ENCODE results near the gene ADAM12.

The ADAM12 gene

DNA sequence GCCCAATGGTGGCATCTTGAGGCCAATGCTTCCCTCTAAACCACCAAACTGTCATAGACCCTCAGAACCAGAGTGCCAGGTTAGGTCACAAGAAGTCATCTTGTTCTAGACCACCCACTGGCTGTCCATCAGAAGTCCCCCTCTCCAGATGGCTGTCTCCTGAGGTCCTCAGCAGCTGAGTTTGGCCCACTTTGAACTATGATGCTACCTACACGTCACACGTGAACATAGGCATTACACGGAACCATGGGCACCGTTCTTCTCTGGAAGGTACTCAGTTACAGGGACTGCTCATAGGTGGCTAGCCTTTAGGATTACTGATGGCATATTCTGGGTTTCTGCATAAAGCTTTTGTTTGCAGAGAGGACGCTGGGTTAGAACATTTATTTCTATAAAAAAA lies 166.4 kb downstream of the ADAM12 start:
- no peaks in the 10 kb centered on the region for H3K9me3 Mint-ChIP-seq
- H3K4me1 Mint-ChIP-seq (ENCODE audit: low read depth in 2 of 2) = peaks cover 0 to 5% of the 10 kb centered on the region in 2 donors
- H3K27ac Mint-ChIP-seq = no peak overlapping the region
- no peaks in the 10 kb centered on the region for H3K27me3 Mint-ChIP-seq
- no peak for ATAC-seq (replicated peaks)
- no peak for DNase-seq
- peaks cover 5% of the 10 kb centered on the region for H3K36me3 Mint-ChIP-seq (ENCODE audit: insufficient read depth)
- H3K4me3 Mint-ChIP-seq = no peak overlapping the region

DNA sequence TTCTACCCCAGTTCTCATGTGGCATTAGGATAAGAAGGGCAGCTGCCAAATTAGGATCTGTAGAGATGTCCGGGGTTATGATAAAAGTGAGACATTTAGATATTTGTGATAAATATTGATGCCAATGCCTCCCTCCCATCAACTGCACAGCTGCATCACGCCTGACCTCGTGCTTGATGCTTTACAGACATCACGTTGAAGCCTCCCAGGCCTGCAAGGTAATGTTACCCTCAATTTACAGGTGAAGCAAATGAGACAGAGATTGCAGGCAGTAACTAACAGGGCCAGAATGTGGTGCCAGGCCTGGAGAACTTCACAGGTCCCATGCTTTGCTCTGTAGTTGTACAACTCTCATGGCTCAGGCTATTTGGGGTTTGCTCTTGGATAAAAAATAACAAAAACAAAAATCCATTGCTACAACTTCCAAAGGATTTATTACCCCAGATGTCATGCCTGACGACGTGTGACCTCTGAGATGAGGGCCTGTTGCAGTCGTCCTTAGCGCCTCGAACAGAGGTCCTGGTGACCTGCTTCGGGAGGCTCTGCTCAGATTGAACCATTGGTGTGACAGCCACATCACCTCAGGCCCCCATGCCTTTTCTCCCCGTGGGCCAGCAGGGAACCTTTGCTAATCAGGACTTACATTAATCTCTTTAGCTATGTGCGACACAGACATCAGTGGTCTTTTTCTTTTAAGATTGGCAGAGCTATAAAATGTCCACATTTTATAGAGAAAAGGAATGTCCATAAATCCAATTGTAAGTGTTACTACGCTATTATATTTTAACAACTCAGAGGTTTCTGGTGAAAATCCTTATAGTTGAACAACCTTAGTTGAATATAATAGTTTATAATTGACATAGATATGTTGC lies 169.3 kb downstream of the ADAM12 start:
- Mint-ChIP-seq H3K4me1 (ENCODE audit: low read depth in 2 of 2) (peaks cover 0 to 5% of the 10 kb centered on the region in 2 donors), H3K36me3 (ENCODE audit: insufficient read depth) (peaks cover 5% of the 10 kb centered on the region), H3K27me3 (no peaks in the 10 kb centered on the region), H3K4me3 (no peak overlapping the region), H3K9me3 (no peaks in the 10 kb centered on the region), H3K27ac (no peak overlapping the region)
- no peak for DNase-seq
- no peak for ATAC-seq (replicated peaks)

DNA sequence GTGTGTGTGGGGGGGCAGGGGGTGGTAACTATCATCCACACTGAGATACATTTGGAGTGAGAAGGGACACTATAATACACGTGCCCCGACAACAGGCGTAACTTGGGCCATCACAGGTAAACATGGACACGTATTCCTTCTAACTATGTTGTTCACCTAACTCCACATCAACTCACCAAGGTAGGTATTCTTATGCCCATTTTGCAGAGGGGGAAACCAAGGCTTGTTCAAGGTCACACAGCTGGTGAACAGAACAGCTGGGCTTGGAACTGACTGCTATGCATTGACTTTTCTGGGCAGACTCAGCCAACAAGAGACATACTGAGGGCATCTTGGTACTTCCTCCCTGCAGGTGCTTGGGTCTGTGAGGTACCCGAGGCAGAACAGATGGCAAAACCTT lies 170.1 kb downstream of the ADAM12 start:
- Mint-ChIP-seq H3K4me3 (no peak overlapping the region), H3K4me1 (ENCODE audit: low read depth in 2 of 2) (peaks cover 0 to 5% of the 10 kb centered on the region in 2 donors), H3K27me3 (no peaks in the 10 kb centered on the region), H3K9me3 (no peaks in the 10 kb centered on the region), H3K27ac (no peak overlapping the region), H3K36me3 (ENCODE audit: insufficient read depth) (peaks cover 5% of the 10 kb centered on the region)
- DNase-seq (no peak), ATAC-seq (replicated peaks) (no peak)

DNA sequence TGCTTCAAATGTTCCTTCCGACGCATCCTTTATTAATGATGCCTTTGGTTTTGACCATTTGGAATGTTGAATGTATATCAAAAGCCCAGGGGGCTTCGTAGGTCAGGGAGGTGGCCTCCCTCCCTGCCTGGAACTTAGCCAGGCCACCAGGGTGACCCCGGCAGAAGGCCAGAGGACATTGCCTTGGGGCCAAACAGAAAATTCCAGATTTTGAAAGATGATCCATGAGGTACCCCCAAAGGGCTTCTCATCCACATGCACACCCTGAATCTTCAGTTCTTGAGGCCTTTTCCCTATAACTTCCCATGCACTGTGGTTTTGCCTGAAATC lies 171.7 kb downstream of the ADAM12 start:
- Mint-ChIP-seq H3K4me1 (ENCODE audit: low read depth in 2 of 2) (peaks cover 0 to 5% of the 10 kb centered on the region in 2 donors), H3K4me3 (no peak overlapping the region), H3K36me3 (ENCODE audit: insufficient read depth) (peaks cover 5% of the 10 kb centered on the region), H3K9me3 (no peaks in the 10 kb centered on the region), H3K27me3 (no peaks in the 10 kb centered on the region), H3K27ac (peak overlapping the region in 1 of 2 donors; percentile 53)
- DNase-seq (no peak), ATAC-seq (replicated peaks) (no peak)

DNA sequence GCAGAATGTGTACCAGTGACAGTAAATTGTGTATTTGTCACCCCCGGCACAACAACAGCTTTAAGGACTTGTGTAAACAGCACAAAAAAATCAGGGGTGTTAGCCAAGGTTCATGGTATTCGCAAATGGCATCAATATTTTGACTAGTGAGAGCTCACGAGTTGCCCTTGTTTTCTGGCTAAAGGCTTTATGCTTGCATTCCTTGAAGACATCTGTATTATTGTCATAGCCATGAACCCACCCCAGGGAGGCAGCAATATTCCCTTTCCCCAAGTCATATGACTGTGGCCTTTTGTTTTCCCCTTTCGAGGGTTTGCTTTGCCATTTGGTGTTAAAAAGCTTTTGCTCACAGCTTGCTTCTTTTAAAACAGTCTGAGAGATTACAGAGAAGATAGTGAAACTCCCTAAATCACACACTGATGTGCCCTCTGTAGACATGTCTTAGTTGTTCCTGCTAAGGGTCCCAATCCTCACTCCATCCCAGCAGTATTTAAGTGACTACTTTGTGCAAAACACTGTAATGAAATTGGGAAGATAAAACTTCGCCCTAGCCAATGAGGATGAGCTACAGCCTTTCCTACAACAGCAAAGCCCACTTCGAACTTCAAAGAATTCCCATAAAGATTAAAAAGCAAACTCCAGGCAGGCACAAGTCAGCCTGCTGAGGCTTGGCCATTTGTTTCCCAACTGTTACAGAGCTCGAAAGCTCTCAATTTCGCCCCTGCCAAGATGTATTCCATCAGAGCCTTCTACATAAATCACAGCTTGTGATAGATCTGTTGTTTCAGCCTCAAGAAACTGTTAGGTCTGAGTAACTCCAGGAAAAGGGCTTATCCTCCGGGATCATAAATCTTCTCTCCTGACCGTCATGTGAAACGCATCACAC lies 172.3 kb downstream of the ADAM12 start:
- Mint-ChIP-seq H3K27me3 (no peaks in the 10 kb centered on the region), H3K4me1 (ENCODE audit: low read depth in 2 of 2) (peaks cover 0 to 5% of the 10 kb centered on the region in 2 donors), H3K9me3 (no peaks in the 10 kb centered on the region), H3K4me3 (no peak overlapping the region), H3K27ac (peak overlapping the region in 1 of 2 donors; percentile 53), H3K36me3 (ENCODE audit: insufficient read depth) (peaks cover 2% of the 10 kb centered on the region)
- ATAC-seq (replicated peaks) (no peak), DNase-seq (no peak)

DNA sequence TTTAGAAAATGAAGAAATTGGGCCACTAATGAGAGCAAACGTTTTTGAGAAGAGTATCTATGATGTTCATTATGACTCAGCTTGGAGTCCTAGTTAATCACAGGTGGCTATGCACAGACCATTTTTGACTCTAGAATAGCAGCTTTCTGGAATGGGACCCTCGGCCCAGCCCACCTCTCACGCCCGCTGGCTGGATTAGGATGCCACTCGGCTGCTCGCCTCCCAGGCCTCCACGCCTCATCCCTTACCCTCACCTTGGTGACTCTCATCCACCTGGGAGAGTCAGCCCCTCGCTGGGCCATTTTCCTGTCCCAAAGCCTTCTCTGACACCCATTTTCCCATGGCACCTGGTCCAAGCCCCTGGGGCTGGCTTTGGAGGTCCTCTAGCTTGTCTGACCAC lies 173.6 kb downstream of the ADAM12 start:
- H3K9me3 Mint-ChIP-seq = peaks cover 0 to 3% of the 10 kb centered on the region in 2 donors
- ATAC-seq (replicated peaks) (no peak), DNase-seq (no peak)
- H3K27me3 Mint-ChIP-seq = no peaks in the 10 kb centered on the region
- no peak overlapping the region for H3K4me3 Mint-ChIP-seq
- H3K27ac Mint-ChIP-seq = peak overlapping the region in 1 of 2 donors; percentile 66
- peaks cover 0 to 3% of the 10 kb centered on the region in 2 donors for H3K4me1 Mint-ChIP-seq (ENCODE audit: low read depth in 2 of 2)
- H3K36me3 Mint-ChIP-seq (ENCODE audit: insufficient read depth) = no peaks in the 10 kb centered on the region

DNA sequence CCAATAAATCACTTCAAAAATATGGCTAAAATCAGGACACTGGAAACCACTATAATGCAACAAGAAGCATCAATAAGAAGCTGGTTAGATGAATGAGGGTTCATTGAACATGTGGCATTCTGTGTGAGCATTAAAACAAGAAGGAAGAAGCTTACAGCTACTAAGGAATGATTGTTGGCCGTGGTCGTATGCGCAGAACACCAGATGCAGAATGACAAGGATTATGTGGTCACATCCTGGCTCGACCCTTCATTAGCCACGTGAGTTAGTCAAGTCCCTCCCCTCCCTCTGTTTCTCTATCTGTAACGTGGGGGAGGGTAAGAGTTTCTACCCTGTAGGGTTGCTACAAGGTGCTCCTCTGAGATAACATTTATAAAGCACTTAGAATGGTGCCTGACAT lies 174.3 kb downstream of the ADAM12 start:
- peaks cover 0 to 3% of the 10 kb centered on the region in 2 donors for H3K9me3 Mint-ChIP-seq
- H3K36me3 Mint-ChIP-seq (ENCODE audit: insufficient read depth) = no peaks in the 10 kb centered on the region
- DNase-seq (no peak), ATAC-seq (replicated peaks) (no peak)
- H3K4me1 Mint-ChIP-seq (ENCODE audit: low read depth in 2 of 2) = peaks cover 0 to 3% of the 10 kb centered on the region in 2 donors
- H3K4me3 Mint-ChIP-seq = no peak overlapping the region
- no peaks in the 10 kb centered on the region for H3K27me3 Mint-ChIP-seq
- no peak overlapping the region for H3K27ac Mint-ChIP-seq

DNA sequence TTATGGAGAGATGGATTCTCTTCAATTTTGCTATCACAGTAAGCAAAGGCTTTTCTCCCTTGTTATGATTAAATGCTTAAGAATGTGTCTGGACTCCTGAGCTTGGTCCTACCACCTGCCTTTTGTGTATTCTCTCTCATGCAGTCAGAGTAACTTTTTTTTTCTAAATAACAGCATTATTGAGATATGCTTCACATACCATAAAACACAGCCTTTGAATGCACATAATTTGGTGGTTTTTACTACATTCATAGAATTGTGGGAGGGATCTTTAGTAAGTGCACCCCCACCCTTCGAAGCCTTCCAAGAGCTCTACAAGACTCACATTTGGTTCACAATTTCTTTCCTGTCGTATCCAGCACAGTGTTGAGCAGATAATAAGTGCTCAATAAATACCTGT lies 175.5 kb downstream of the ADAM12 start:
- Mint-ChIP-seq H3K27ac (no peak overlapping the region), H3K36me3 (ENCODE audit: insufficient read depth) (no peaks in the 10 kb centered on the region), H3K4me1 (ENCODE audit: low read depth in 2 of 2) (peaks cover 0 to 3% of the 10 kb centered on the region in 2 donors), H3K9me3 (peaks cover 0 to 3% of the 10 kb centered on the region in 2 donors), H3K4me3 (no peak overlapping the region), H3K27me3 (no peaks in the 10 kb centered on the region)
- no peak for ATAC-seq (replicated peaks)
- no peak for DNase-seq

DNA sequence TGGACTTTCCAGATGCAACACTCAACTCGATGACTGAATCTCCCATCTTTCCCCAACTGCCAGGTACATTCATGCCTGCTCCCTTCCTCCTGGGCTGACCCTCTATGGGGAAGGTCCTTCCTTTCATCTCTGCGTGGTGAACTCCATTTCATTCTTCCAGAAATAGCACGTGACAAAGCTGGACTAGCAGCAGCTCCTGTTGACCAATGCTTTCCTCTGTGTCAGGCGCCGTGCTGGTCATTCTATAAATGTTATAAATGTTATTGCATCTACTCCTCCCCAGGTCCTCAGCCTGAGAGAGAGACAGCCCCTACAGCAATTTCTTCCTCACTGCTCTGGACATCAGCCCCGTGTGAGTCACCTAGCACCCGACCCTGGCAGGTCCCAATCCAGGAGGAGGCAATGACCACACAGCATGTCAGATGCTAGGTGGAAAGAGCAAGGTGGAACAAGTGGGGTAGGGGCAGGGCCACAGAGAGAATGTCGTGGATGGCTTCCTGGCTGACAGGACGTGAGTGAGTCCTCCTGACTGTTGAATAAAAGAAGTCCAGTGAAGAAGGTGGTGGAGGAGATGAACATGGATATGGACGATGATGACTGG lies 178.1 kb downstream of the ADAM12 start:
- DNase-seq (no peak), ATAC-seq (replicated peaks) (no peak)
- peaks cover 0 to 3% of the 10 kb centered on the region in 2 donors for H3K9me3 Mint-ChIP-seq
- no peak overlapping the region for H3K4me3 Mint-ChIP-seq
- H3K36me3 Mint-ChIP-seq (ENCODE audit: insufficient read depth) = no peaks in the 10 kb centered on the region
- peak overlapping the region in 1 of 2 donors; percentile 63 for H3K27ac Mint-ChIP-seq
- H3K27me3 Mint-ChIP-seq = no peaks in the 10 kb centered on the region
- peaks cover 0 to 3% of the 10 kb centered on the region in 2 donors for H3K4me1 Mint-ChIP-seq (ENCODE audit: low read depth in 2 of 2)

DNA sequence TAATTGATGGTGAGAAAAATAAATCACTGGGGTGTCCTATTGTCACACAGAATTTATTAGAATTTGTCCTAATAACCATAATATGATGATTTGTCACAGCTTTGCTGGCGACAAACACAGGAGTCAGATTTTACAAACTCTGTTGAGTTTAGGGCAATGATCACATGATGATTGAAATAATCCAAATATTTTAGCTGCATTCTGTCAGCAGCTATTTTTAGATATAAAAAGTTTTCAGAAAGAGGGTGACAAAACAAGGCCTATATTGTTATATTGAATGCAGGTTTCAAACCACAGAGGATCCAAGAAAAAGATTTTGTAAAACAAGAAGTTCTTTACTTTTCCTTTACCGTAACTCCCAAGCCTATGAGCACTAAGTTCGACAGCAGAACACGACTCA lies 178.8 kb downstream of the ADAM12 start:
- no peak for ATAC-seq (replicated peaks)
- no peaks in the 10 kb centered on the region for H3K27me3 Mint-ChIP-seq
- H3K27ac Mint-ChIP-seq = no peak overlapping the region
- H3K36me3 Mint-ChIP-seq (ENCODE audit: insufficient read depth) = no peaks in the 10 kb centered on the region
- no peak overlapping the region for H3K4me3 Mint-ChIP-seq
- peaks cover 0 to 3% of the 10 kb centered on the region in 2 donors for H3K4me1 Mint-ChIP-seq (ENCODE audit: low read depth in 2 of 2)
- peaks cover 0 to 3% of the 10 kb centered on the region in 2 donors for H3K9me3 Mint-ChIP-seq
- no peak for DNase-seq

DNA sequence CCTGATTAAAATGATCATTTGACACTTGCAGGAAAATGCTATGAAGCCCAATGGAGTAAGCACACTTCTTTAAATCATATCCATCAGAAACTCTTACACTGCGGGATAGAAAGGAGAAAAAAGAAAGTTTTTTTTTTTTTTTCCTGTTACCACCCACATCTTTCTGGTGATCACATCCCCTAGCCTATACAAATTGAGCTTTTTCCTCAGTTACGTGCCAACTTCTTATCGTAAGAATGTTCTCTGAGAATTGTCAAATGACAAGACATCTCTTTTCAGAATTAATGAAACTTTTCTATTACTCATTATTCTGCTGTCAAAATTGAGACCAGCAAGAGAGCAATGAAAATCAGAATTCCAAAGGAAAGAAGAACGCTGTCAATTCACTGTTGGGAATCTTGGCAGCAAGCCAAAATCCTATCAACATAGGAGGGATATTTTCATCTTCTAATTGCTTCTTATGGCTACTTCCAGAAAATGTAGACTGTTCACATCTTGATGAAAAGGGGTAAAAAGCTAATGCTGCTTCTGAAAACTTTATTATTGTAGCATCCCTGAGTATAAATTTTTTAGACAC lies 179.5 kb downstream of the ADAM12 start:
- Mint-ChIP-seq H3K27ac (no peak overlapping the region), H3K27me3 (no peaks in the 10 kb centered on the region), H3K9me3 (peaks cover 0 to 3% of the 10 kb centered on the region in 2 donors), H3K36me3 (ENCODE audit: insufficient read depth) (no peaks in the 10 kb centered on the region), H3K4me1 (ENCODE audit: low read depth in 2 of 2) (peaks cover 0 to 3% of the 10 kb centered on the region in 2 donors), H3K4me3 (no peak overlapping the region)
- no peak for DNase-seq
- no peak for ATAC-seq (replicated peaks)

DNA sequence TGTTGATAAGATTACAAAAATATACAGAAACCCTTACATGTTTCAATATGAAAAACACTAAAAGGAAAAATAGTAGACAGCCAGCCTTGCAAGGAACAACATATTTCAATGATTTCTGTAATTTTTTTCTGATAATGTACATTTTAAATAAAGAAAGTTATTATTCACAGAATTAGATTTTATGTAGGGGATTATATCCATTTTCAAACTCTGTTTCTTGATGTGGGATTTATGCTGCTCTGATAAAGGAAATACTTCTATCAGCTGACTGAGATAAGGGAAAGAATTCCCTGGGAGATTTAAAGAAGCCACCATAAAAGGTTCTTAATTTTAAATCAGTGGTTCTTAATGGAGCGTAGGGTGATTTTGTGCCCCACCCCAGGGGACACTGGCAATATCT lies 180.4 kb downstream of the ADAM12 start:
- ATAC-seq (replicated peaks) (no peak), DNase-seq (no peak)
- H3K9me3 Mint-ChIP-seq = peaks cover 0 to 3% of the 10 kb centered on the region in 2 donors
- peaks cover 0 to 3% of the 10 kb centered on the region in 2 donors for H3K4me1 Mint-ChIP-seq (ENCODE audit: low read depth in 2 of 2)
- H3K27me3 Mint-ChIP-seq = no peaks in the 10 kb centered on the region
- no peak overlapping the region for H3K27ac Mint-ChIP-seq
- no peak overlapping the region for H3K4me3 Mint-ChIP-seq
- H3K36me3 Mint-ChIP-seq (ENCODE audit: insufficient read depth) = no peaks in the 10 kb centered on the region

DNA sequence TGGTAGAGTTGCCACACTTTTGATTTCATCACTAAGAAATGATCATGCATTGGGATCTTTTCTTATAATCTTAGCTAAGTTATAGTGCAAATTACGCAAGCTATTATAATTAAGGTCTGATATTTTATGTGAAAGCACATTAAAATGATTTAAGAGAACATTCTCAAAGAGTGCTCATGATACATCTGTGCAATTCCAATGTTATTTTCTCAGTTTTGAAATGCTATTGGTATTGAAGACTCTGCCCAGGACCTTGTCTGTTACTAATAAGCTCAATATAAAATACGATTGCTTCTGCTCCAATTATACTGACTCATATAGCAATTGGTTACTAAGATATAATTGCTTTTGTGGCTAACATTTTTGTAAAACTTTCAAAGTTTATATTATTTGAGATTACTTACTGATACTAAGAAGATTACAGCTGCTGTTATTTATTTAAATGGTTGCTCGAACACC lies 180.9 kb downstream of the ADAM12 start:
- no peak for ATAC-seq (replicated peaks)
- Mint-ChIP-seq H3K27me3 (no peaks in the 10 kb centered on the region), H3K27ac (no peak overlapping the region), H3K4me1 (ENCODE audit: low read depth in 2 of 2) (peaks cover 0 to 3% of the 10 kb centered on the region in 2 donors), H3K9me3 (peaks cover 0 to 3% of the 10 kb centered on the region in 2 donors), H3K36me3 (ENCODE audit: insufficient read depth) (no peaks in the 10 kb centered on the region), H3K4me3 (no peak overlapping the region)
- DNase-seq = no peak

Data from effector memory CD8-positive, alpha-beta T cell (primary cell).